Spleen (tissue), 7 donors: ENCODE results near the gene STMN3.

Experiments used
- CTCF ChIP-seq, 11 experiments: fragments of 200-600 bp in 7 of 11; fragments of 450-650 bp in 4 of 11; sonication (generic) in 4 of 11; IDR thresholded peaks in 8 of 11; conservative IDR thresholded peaks in 3 of 11; 1 replicate in 7 of 11; 2 replicates in 4 of 11; pipeline versions ENCODE4 v1.4.0 to v1.8.0; 2016 to 2021; ENCODE audit warnings: antibody characterized with exemption in 11 of 11, inconsistent platforms in 4 of 11, mild to moderate bottlenecking in 1 of 11
- POLR2A ChIP-seq, 3 donors: fragments of 450-650 bp; IDR thresholded peaks; one replicate each; pipeline ENCODE4 v1.5.1; 2017; ENCODE audit warnings: antibody characterized with exemption in 3 of 3, mild to moderate bottlenecking in 1 of 3
- donor health status: DM: no; HTN: no; CAD: no; lungs with moderate emphysema.
- donor health status: DM: no; HTN: no; CAD: no.
- donor health status: DM: no; HTN: no; CAD: no.

- TF ChIP-seq CTCF (IDR thresholded peaks at IDR 0.05 in 8 of 11, conservative IDR thresholded peaks at IDR 0.05 in 3 of 11), result no peak
- TF ChIP-seq POLR2A (IDR thresholded peaks at IDR 0.05), result no peak
Observed at GRCh38 chr20:63673951-63674350, 20.7 kb upstream of the STMN3 start.
